Sigmoid colon (tissue), 7 donors: ENCODE results near the gene BHLHA9. TPM values are rescaled to one million over a fixed set of nuclear protein-coding genes. Genes with fewer than 3 reads are reported as not detected.
A peak's percentile ranks its signal among the peaks of the same experiment; 100 is the strongest.

Experiments
- DNase-seq: peaks from one replicate; pipeline ENCODE4 v3.0.0-alpha.2; 2019
- H3K27ac ChIP-seq, 4 donors: fragments of 200-600 bp; sonication (generic); one replicate each; pipeline ENCODE4 v1.5.1; 2016 to 2019; ENCODE audit warnings: mild to moderate bottlenecking in 1 of 4
- H3K27me3 ChIP-seq, 3 donors: fragments of 200-600 bp; sonication (generic); one replicate each; pipeline ENCODE4 v1.5.1; 2019; ENCODE audit warnings: mild to moderate bottlenecking in 1 of 3
- H3K36me3 ChIP-seq, 4 donors: fragments of 200-600 bp; sonication (generic); one replicate each; pipeline ENCODE4 v1.5.1; 2016 to 2019
- H3K4me1 ChIP-seq, 4 donors: fragments of 200-600 bp; sonication (generic); one replicate each; pipeline ENCODE4 v1.5.1; 2017 to 2019
- H3K4me3 ChIP-seq, 4 donors: fragments of 200-600 bp; sonication (generic); one replicate each; pipeline ENCODE4 v1.5.1; 2017 to 2019; ENCODE audit warnings: mild to moderate bottlenecking in 2 of 4, moderate library complexity in 1 of 4
- H3K9me3 ChIP-seq, 4 donors: fragments of 200-600 bp in 3 of 4; sonication (generic) in 3 of 4; one replicate each; pipeline versions ENCODE4 v1.5.1 to v1.6.1; 2013 to 2019
- CTCF ChIP-seq, 4 experiments: fragments of 450-650 bp in 3 of 4; fragments of 200-600 bp in 1 of 4; IDR thresholded peaks; one replicate each; pipeline ENCODE4 v1.5.1; 2016 to 2019; ENCODE audit warnings: antibody characterized with exemption in 4 of 4, mild to moderate bottlenecking in 3 of 4, moderate library complexity in 2 of 4
- EP300 ChIP-seq, 4 donors: sonication (generic); formaldehyde crosslinking; IDR thresholded peaks; one replicate each; pipeline ENCODE4 v1.6.1; 2017; ENCODE audit warnings: antibody characterized with exemption in 4 of 4
- POLR2A ChIP-seq, 2 donors: fragments of 450-650 bp; IDR thresholded peaks; one replicate each; pipeline ENCODE4 v1.6.1; 2016; ENCODE audit warnings: antibody characterized with exemption in 2 of 2, mild to moderate bottlenecking in 2 of 2, moderate library complexity in 2 of 2
- POLR2AphosphoS5 ChIP-seq, 4 donors: sonication (generic); formaldehyde crosslinking; IDR thresholded peaks; one replicate each; pipeline ENCODE4 v1.6.1; 2017; ENCODE audit warnings: antibody characterized with exemption in 4 of 4
- WGBS, 2 donors: extraction: QIAGEN DNeasy Blood & Tissue Kit; methylation state at CpG; one replicate each; pipeline ENCODE4 v1.1.7; 2013; 5-methylcytosine and 5-hydroxymethylcytosine counted together
- intact Hi-C: fragments of 100-400 bp; cut with DNase I; formaldehyde crosslinking; loops from one replicate; pipeline ENCODE4 v1.15.1; 2023
- polyA plus RNA-seq, 3 donors: library from polyadenylated mRNA; stranded (reverse); fragments of 200-250 nt; gene quantifications; one replicate each; pipeline ENCODE4 v1.2.3, GENCODE V29; 2013
- total RNA-seq, 4 donors: library from RNA; depleted of rRNA; stranded (reverse); fragments of >200 nt; gene quantifications; one replicate each; pipeline ENCODE4 v1.1.0, GENCODE V29; 2016
- donor health status: healthy with polysubstance abuse.
- donor health status: Bipolar disorder and iron deficiency.
- donor health status: healthy.

BHLHA9 gene
- total and polyA plus RNA-seq, 7 donors: not detected

DNA sequence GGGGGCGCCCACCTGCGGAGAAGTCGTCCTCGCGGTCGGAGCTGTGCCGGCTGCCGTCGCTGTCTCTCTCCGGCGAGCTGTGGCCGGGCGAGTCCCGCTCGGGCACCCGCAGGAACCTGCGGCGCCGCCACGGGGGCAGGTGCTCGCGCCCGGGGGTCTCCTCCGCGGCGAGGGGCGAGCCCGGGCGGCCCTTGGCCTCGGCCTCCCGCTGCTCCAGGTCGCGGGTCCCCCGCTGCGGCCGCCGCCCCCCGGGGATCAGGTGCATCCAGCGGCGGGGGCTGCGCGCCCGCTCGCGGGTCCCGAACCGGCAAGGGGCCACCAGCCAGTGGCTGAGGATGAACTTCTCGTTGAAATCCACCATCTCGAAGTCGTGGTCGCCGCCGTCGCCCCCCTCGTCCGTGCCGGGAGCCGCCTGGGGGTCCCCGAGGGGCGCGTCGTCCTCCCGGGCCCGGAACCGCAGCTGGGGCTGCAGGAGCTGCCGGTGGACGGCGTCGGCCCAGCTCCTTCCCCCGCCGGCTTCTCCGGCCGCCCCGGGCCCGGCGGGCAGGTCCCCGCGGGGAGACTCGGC, 41.4 kb upstream of the BHLHA9 start:
- H3K4me3 ChIP-seq: peak overlapping the region; percentile 19 to 59 (median 49)
- H3K36me3 ChIP-seq: no peaks in the 10 kb centered on the region
- no peaks in the 10 kb centered on the region for H3K9me3 ChIP-seq
- DNase-seq: no peak
- peaks cover 22 to 70% (median 55%) of the 10 kb centered on the region in 3 donors for H3K27me3 ChIP-seq
- 0 to 1% methylated on average over 79 of the region's 79 CpGs for WGBS, 2 donors
- peaks cover 0 to 26% (median 24%) of the 10 kb centered on the region in 4 donors for H3K4me1 ChIP-seq
- intact Hi-C loops: no loop called here
- peak overlapping the region; percentile 38 to 62 (median 53) for H3K27ac ChIP-seq
- TF ChIP-seq POLR2A (IDR thresholded peaks at IDR 0.05) (no peak), EP300 (IDR thresholded peaks at IDR 0.05) (no peak), CTCF (IDR thresholded peaks at IDR 0.05) (no peak), POLR2AphosphoS5 (IDR thresholded peaks at IDR 0.05) (no peak)

DNA sequence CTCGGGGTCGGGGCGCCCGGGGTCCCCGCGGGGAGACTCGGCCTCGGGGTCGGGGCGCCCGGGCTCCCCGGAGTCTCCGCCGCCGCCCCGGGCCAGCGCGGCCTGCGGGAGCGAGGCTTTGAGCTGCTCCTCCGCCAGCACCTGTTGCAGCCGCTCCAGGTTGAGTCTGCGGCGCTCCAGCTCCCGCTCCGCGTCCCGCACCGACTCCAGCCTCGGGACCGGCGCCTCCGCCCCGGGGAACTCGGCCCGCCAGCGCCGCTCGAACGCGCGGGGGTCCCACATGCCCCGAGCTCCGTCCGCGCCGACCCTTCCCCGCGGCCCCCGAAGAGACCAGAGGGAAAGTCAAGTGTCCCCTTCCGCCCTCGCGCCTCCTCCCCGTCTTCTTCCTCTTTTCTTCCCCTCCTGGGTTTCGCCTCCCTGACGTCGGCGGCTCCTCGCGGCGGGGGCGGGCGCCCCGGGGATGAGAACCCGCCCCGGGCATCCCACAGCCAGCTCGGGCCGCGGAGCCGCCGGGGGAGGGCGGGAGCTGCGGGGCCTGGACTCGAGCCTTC, 40.8 kb upstream of the BHLHA9 start:
- H3K36me3 ChIP-seq: no peaks in the 10 kb centered on the region
- intact Hi-C loops: no loop called here
- TF ChIP-seq POLR2AphosphoS5 (IDR thresholded peaks at IDR 0.05): peak in 3 of 4 donors; percentile 37 to 56 (median 54)
- no peak for TF ChIP-seq CTCF (IDR thresholded peaks at IDR 0.05)
- peak in 1 of 2 donors; percentile 53 for TF ChIP-seq POLR2A (IDR thresholded peaks at IDR 0.05)
- TF ChIP-seq EP300 (IDR thresholded peaks at IDR 0.05): no peak
- 0 to 1% methylated on average over 74 of the region's 74 CpGs for WGBS, 2 donors
- H3K4me1 ChIP-seq: peaks cover 0 to 26% (median 24%) of the 10 kb centered on the region in 4 donors
- H3K4me3 ChIP-seq: peak overlapping the region; percentile 26 to 59 (median 49)
- peaks cover 22 to 73% (median 58%) of the 10 kb centered on the region in 3 donors for H3K27me3 ChIP-seq
- peak; percentile 82 for DNase-seq
- peak overlapping the region; percentile 38 to 62 (median 53) for H3K27ac ChIP-seq
- no peaks in the 10 kb centered on the region for H3K9me3 ChIP-seq

GRCh38 chr17:1229900-1230501, 40.2 kb upstream of the BHLHA9 start:
- TF ChIP-seq CTCF (IDR thresholded peaks at IDR 0.05): no peak
- no peak for TF ChIP-seq EP300 (IDR thresholded peaks at IDR 0.05)
- TF ChIP-seq POLR2AphosphoS5 (IDR thresholded peaks at IDR 0.05): no peak
- intact Hi-C loops: no loop called here
- peaks cover 22 to 73% (median 58%) of the 10 kb centered on the region in 3 donors for H3K27me3 ChIP-seq
- peak overlapping the region in 3 of 4 donors; percentile 45 to 59 (median 53) for H3K4me3 ChIP-seq
- DNase-seq: no peak
- peaks cover 0 to 26% (median 24%) of the 10 kb centered on the region in 4 donors for H3K4me1 ChIP-seq
- H3K36me3 ChIP-seq: no peaks in the 10 kb centered on the region
- WGBS, 2 donors: 5 to 18% methylated on average over 51 of the region's 51 CpGs
- no peaks in the 10 kb centered on the region for H3K9me3 ChIP-seq
- H3K27ac ChIP-seq: peak overlapping the region; percentile 38 to 62 (median 53)

DNA sequence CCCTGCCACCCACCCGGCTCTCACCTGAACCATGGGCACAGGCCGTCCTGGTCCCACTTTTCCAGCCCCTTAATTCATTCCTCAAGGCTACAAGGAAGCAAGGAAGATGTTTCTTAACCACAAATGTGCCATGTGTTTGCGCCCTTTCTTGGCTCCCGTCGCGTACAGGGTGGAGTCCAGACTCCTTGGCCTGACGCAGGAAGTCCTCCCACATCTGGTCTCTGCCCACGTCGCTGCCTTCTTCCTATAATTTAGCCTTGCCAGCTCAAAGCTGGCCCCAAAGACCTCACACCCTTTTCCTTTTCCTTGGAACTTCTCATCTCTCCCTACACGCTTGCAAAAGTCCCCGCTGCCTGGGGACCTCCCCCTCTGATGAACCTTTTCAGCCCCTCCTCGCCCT, 38.8 kb upstream of the BHLHA9 start:
- no peak for TF ChIP-seq EP300 (IDR thresholded peaks at IDR 0.05)
- TF ChIP-seq POLR2A (IDR thresholded peaks at IDR 0.05): no peak
- no peak for TF ChIP-seq POLR2AphosphoS5 (IDR thresholded peaks at IDR 0.05)
- no peak for TF ChIP-seq CTCF (IDR thresholded peaks at IDR 0.05)
- H3K27ac ChIP-seq: peak overlapping the region in 1 of 4 donors; percentile 44
- peaks cover 22 to 78% (median 58%) of the 10 kb centered on the region in 3 donors for H3K27me3 ChIP-seq
- peak; percentile 78 for DNase-seq
- no peaks in the 10 kb centered on the region for H3K36me3 ChIP-seq
- H3K9me3 ChIP-seq: no peaks in the 10 kb centered on the region
- H3K4me1 ChIP-seq: peaks cover 0 to 26% (median 24%) of the 10 kb centered on the region in 4 donors
- 17 to 47% methylated on average over 12 of the region's 12 CpGs for WGBS, 2 donors
- intact Hi-C loops: no loop called here
- no peak overlapping the region for H3K4me3 ChIP-seq
